Stimulated activated CD8-positive, alpha-beta memory T cell treated with anti-CD3 and anti-CD28 coated beads, Interleukin-7, amount 100 ng/mL, for 4 hours (primary cell): ENCODE results near the gene HOXD9.

ENCODE experiments used
- DNase-seq, 2 donors: peaks; one replicate each; pipeline ENCODE4 v3.0.0-alpha.2; 2020; ENCODE audit warnings: low read depth in 2 of 2

HOXD9 gene

GRCh38 chr2:176085861-176086771 is 36.4 kb upstream of the HOXD9 start:
- no peak for DNase-seq

- DNase-seq: no peak
Measured at GRCh38 chr2:176087330-176088047, 35.0 kb upstream of the HOXD9 start.

GRCh38 chr2:176088048-176088936 is 34.2 kb upstream of the HOXD9 start:
- DNase-seq: no peak

GRCh38 chr2:176088937-176089842 is 33.3 kb upstream of the HOXD9 start:
- DNase-seq: no peak

- DNase-seq: no peak
Measured at GRCh38 chr2:176089843-176090395, 32.6 kb upstream of the HOXD9 start.

GRCh38 chr2:176090862-176091261 is 31.7 kb upstream of the HOXD9 start:
- DNase-seq: no peak

- no peak for DNase-seq
Measured at GRCh38 chr2:176091329-176092258, 30.9 kb upstream of the HOXD9 start.

- no peak for DNase-seq
Measured at GRCh38 chr2:176092270-176093144, 30.0 kb upstream of the HOXD9 start, which contains the start of gene HOXD13. Gene HOXD13 (plus strand): TSS chr2:176092721. CDS start chr2:176092891, 170 bp downstream.

- DNase-seq: no peak
Measured at GRCh38 chr2:176093145-176093897, 29.2 kb upstream of the HOXD9 start.

GRCh38 chr2:176093898-176094249 is 28.6 kb upstream of the HOXD9 start:
- DNase-seq: no peak

- no peak for DNase-seq
Measured at GRCh38 chr2:176094349-176094748, 28.2 kb upstream of the HOXD9 start.

- no peak for DNase-seq
Measured at GRCh38 chr2:176095421-176095820, 27.1 kb upstream of the HOXD9 start.

- no peak for DNase-seq
Measured at GRCh38 chr2:176096243-176096985, 26.1 kb upstream of the HOXD9 start.

GRCh38 chr2:176096986-176097819 is 25.3 kb upstream of the HOXD9 start:
- DNase-seq: peak in 1 of 2 donors; percentile 25

GRCh38 chr2:176097820-176098365 is 24.6 kb upstream of the HOXD9 start:
- no peak for DNase-seq
